Measurements from ENCODE around the gene HHIPL1. TPM values are rescaled to one million over a fixed set of nuclear protein-coding genes. Genes with fewer than 3 reads are reported as not detected.

HHIPL1 gene
- total RNA-seq, 1 donor: 4.4 TPM

GRCh38 chr14:99670361-99671234 is 25.7 kb downstream of the HHIPL1 start:
- TF ChIP-seq, protein P1, sequence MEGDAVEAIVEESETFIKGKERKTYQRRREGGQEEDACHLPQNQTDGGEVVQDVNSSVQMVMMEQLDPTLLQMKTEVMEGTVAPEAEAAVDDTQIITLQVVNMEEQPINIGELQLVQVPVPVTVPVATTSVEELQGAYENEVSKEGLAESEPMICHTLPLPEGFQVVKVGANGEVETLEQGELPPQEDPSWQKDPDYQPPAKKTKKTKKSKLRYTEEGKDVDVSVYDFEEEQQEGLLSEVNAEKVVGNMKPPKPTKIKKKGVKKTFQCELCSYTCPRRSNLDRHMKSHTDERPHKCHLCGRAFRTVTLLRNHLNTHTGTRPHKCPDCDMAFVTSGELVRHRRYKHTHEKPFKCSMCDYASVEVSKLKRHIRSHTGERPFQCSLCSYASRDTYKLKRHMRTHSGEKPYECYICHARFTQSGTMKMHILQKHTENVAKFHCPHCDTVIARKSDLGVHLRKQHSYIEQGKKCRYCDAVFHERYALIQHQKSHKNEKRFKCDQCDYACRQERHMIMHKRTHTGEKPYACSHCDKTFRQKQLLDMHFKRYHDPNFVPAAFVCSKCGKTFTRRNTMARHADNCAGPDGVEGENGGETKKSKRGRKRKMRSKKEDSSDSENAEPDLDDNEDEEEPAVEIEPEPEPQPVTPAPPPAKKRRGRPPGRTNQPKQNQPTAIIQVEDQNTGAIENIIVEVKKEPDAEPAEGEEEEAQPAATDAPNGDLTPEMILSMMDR (IDR thresholded peaks at IDR 0.05; ENCODE audit: insufficient read depth, low read length): no peak
- peak; percentile 54 for DNase-seq (ENCODE audit: low read depth)
- no peak overlapping the region for H3K4me3 ChIP-seq (ENCODE audit: low read depth, low read length)

GRCh38 chr14:99671235-99672224 is 26.6 kb downstream of the HHIPL1 start:
- TF ChIP-seq, protein P1 (IDR thresholded peaks at IDR 0.05; ENCODE audit: insufficient read depth, low read length): no peak
- DNase-seq (ENCODE audit: low read depth): no peak
- H3K4me3 ChIP-seq (ENCODE audit: low read depth, low read length): no peak overlapping the region

DNA sequence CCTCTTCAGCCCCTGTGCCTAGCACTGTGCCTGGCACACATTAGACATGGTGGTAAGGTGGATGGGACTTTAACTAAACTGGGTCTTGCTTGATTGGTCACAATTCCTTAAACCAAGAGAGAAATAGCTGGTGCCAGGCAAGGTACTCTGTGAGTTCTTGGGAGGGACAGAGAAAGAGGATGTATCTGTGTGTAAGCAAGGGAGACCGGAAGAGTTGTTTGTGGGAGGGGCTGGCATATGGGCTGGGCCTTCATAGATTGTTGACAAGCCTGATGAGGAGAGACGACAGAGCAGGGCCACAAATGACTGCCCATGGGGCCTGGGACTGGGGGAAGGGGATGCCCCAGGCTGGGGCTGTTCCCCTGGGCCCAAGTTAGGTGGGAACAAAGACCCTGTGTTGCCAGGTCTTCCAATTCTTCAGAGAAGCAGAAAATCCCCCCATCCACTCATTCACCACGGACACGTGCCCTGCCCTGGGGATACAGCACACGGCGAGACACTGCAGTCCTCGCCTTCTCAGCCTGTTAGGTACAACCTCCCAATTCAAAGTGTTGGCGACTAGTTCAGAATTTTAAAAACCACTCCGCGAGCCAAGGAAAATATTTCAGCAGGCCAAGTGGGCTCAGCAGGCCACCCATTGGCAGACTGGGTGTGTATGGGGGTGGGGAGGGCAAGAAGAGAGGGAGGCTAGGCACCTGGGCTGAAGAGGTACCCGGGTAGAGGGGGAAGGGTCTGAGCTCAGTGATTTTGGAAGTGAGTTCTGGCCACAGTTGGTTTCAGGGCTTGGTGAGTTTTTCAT is 27.8 kb downstream of the HHIPL1 start:
- TF ChIP-seq, protein P1 (IDR thresholded peaks at IDR 0.05; ENCODE audit: insufficient read depth, low read length): no peak
- no peak overlapping the region for H3K4me3 ChIP-seq (ENCODE audit: low read depth, low read length)
- no peak for DNase-seq (ENCODE audit: low read depth)

GRCh38 chr14:99673305-99674063 is 28.6 kb downstream of the HHIPL1 start:
- H3K4me3 ChIP-seq (ENCODE audit: low read depth, low read length): no peak overlapping the region
- no peak for DNase-seq (ENCODE audit: low read depth)
- TF ChIP-seq, protein P1 (IDR thresholded peaks at IDR 0.05; ENCODE audit: insufficient read depth, low read length): no peak

GRCh38 chr14:99674064-99674650 is 29.2 kb downstream of the HHIPL1 start:
- TF ChIP-seq, protein P1 (IDR thresholded peaks at IDR 0.05; ENCODE audit: insufficient read depth, low read length): no peak
- no peak for DNase-seq (ENCODE audit: low read depth)
- no peak overlapping the region for H3K4me3 ChIP-seq (ENCODE audit: low read depth, low read length)

Data from fibroblast of the aortic adventitia (primary cell).